ENCODE data around the gene PTH1R. TPM values are rescaled to one million over a fixed set of nuclear protein-coding genes. Genes with fewer than 3 reads are reported as not detected.

Gene PTH1R
- total RNA-seq, 2 donors from 2014 or later: 1.3 to 10.8 TPM

GRCh38 chr3:46893146-46893748 lies 15.7 kb downstream of the PTH1R start:
- intact Hi-C loops (cut with DNase I): no loop called here
- H3K27me3 ChIP-seq (replicated peaks; ENCODE audit: insufficient read depth): peaks cover 5% of the 10 kb centered on the region
- no peaks in the 10 kb centered on the region for H3K4me1 ChIP-seq (replicated peaks)
- no peak for DNase-seq (ENCODE audit: low spot score)
- H3K36me3 ChIP-seq: no peaks in the 10 kb centered on the region
- H3K9me3 ChIP-seq: no peaks in the 10 kb centered on the region
- TF ChIP-seq POLR2A (IDR thresholded peaks at IDR 0.05): no peak
- TF ChIP-seq CTCF (IDR thresholded peaks at IDR 0.05): no peak
- TF ChIP-seq POLR2AphosphoS5 (IDR thresholded peaks at IDR 0.05): no peak
- H3K4me3 ChIP-seq: no peak overlapping the region
- H3K27ac ChIP-seq: no peak overlapping the region
- WGBS: 70% methylated on average over 6 of the region's 6 CpGs

GRCh38 chr3:46893763-46894162 lies 16.2 kb downstream of the PTH1R start:
- H3K4me1 ChIP-seq (replicated peaks): peaks cover 4% of the 10 kb centered on the region
- TF ChIP-seq CTCF (IDR thresholded peaks at IDR 0.05) (no peak), POLR2A (IDR thresholded peaks at IDR 0.05) (no peak), POLR2AphosphoS5 (IDR thresholded peaks at IDR 0.05) (no peak)
- H3K36me3 ChIP-seq: no peaks in the 10 kb centered on the region
- intact Hi-C loops (cut with DNase I): loop anchor here (2.0 kb wide), 2 partner anchors 27 to 189 kb away; no protein-coding TSS in a partner anchor
- H3K4me3 ChIP-seq: no peak overlapping the region
- H3K9me3 ChIP-seq: no peaks in the 10 kb centered on the region
- 84% methylated on average over 9 of the region's 9 CpGs for WGBS
- peaks cover 5% of the 10 kb centered on the region for H3K27me3 ChIP-seq (replicated peaks; ENCODE audit: insufficient read depth)
- no peak for DNase-seq (ENCODE audit: low spot score)
- no peak overlapping the region for H3K27ac ChIP-seq

GRCh38 chr3:46894256-46894655 lies 16.7 kb downstream of the PTH1R start:
- no peak for TF ChIP-seq CTCF (IDR thresholded peaks at IDR 0.05)
- no peak for TF ChIP-seq POLR2A (IDR thresholded peaks at IDR 0.05)
- TF ChIP-seq POLR2AphosphoS5 (IDR thresholded peaks at IDR 0.05): no peak
- H3K36me3 ChIP-seq: no peaks in the 10 kb centered on the region
- intact Hi-C loops (cut with DNase I): loop anchor here (2.0 kb wide), 2 partner anchors 27 to 189 kb away; no protein-coding TSS in a partner anchor
- no peak overlapping the region for H3K27ac ChIP-seq
- H3K27me3 ChIP-seq (replicated peaks; ENCODE audit: insufficient read depth): peaks cover 5% of the 10 kb centered on the region
- no peaks in the 10 kb centered on the region for H3K9me3 ChIP-seq
- DNase-seq (ENCODE audit: low spot score): no peak
- H3K4me3 ChIP-seq: no peak overlapping the region
- peaks cover 6% of the 10 kb centered on the region for H3K4me1 ChIP-seq (replicated peaks)
- WGBS: 93% methylated on average over 4 of the region's 6 CpGs

- TF ChIP-seq POLR2AphosphoS5 (IDR thresholded peaks at IDR 0.05) (peak; percentile 29), POLR2A (IDR thresholded peaks at IDR 0.05) (no peak), CTCF (IDR thresholded peaks at IDR 0.05) (peak; percentile 72 to 93 (median 87))
- Histone ChIP-seq H3K4me1 (replicated peaks) (peaks cover 6% of the 10 kb centered on the region), H3K27ac (no peak overlapping the region), H3K27me3 (replicated peaks; ENCODE audit: insufficient read depth) (peaks cover 5% of the 10 kb centered on the region), H3K36me3 (no peaks in the 10 kb centered on the region), H3K4me3 (no peak overlapping the region), H3K9me3 (no peaks in the 10 kb centered on the region)
- 13% methylated on average over 5 of the region's 5 CpGs for WGBS
- peak; percentile 63 for DNase-seq (ENCODE audit: low spot score)
- intact Hi-C loops (cut with DNase I): loop anchor here (2.0 kb wide), 2 partner anchors 28 to 190 kb away; no protein-coding TSS in a partner anchor
Measured at GRCh38 chr3:46895204-46895660, 17.7 kb downstream of the PTH1R start.

- peaks cover 5% of the 10 kb centered on the region for H3K27me3 ChIP-seq (replicated peaks; ENCODE audit: insufficient read depth)
- no peaks in the 10 kb centered on the region for H3K36me3 ChIP-seq
- H3K4me1 ChIP-seq (replicated peaks): peaks cover 6% of the 10 kb centered on the region
- intact Hi-C loops (cut with DNase I): loop anchor here (2.0 kb wide), 2 partner anchors 29 to 191 kb away; no protein-coding TSS in a partner anchor
- H3K27ac ChIP-seq: no peak overlapping the region
- WGBS: 78% methylated on average over 4 of the region's 4 CpGs
- H3K9me3 ChIP-seq: no peaks in the 10 kb centered on the region
- no peak for TF ChIP-seq POLR2AphosphoS5 (IDR thresholded peaks at IDR 0.05)
- DNase-seq (ENCODE audit: low spot score): no peak
- H3K4me3 ChIP-seq: no peak overlapping the region
Measured at GRCh38 chr3:46895761-46896160, 18.2 kb downstream of the PTH1R start.

Data from prostate gland (tissue), 2 donors.